ENCODE measurements around the gene GRID1.

GRID1 gene

GRCh38 chr10:86366033-86366901 is at the start of gene GRID1:
Gene GRID1, minus strand, starts transcription at chr10:86366795.
- no peak for DNase-seq

- no peak for DNase-seq
These were observed 49.0 kb upstream of the GRID1 start for GRCh38 chr10:86415583-86415982.

- no peak for DNase-seq
These were observed 48.5 kb upstream of the GRID1 start for GRCh38 chr10:86415116-86415515.

GRCh38 chr10:86413046-86413728 is 46.6 kb upstream of the GRID1 start:
- DNase-seq, result no peak

GRCh38 chr10:86411852-86412560 is 45.4 kb upstream of the GRID1 start:
- DNase-seq, result no peak

- DNase-seq, result peak; percentile 7
These were observed 44.8 kb upstream of the GRID1 start for GRCh38 chr10:86411281-86411841.

- DNase-seq, result no peak
These were observed 44.0 kb upstream of the GRID1 start for GRCh38 chr10:86410542-86411124.

GRCh38 chr10:86409183-86409582 is 42.6 kb upstream of the GRID1 start:
- no peak for DNase-seq

GRCh38 chr10:86403183-86403797 is 36.7 kb upstream of the GRID1 start:
- DNase-seq, result no peak

GRCh38 chr10:86402283-86402941 is 35.8 kb upstream of the GRID1 start:
- DNase-seq, result no peak

GRCh38 chr10:86401588-86402282 is 35.1 kb upstream of the GRID1 start:
- no peak for DNase-seq

GRCh38 chr10:86400705-86401587 is 34.4 kb upstream of the GRID1 start:
- no peak for DNase-seq

- peak; percentile 94 for DNase-seq
These were observed 33.5 kb upstream of the GRID1 start for GRCh38 chr10:86399879-86400704.

- DNase-seq, result no peak
These were observed 32.9 kb upstream of the GRID1 start for GRCh38 chr10:86399514-86399878.

- DNase-seq, result no peak
These were observed 30.5 kb upstream of the GRID1 start for GRCh38 chr10:86397120-86397519.

GRCh38 chr10:86393862-86394455 is 27.4 kb upstream of the GRID1 start:
- DNase-seq, result no peak

- DNase-seq, result no peak
These were observed 26.8 kb upstream of the GRID1 start for GRCh38 chr10:86393362-86393761.

GRCh38 chr10:86392723-86393094 is 26.1 kb upstream of the GRID1 start:
- no peak for DNase-seq

Measured in hematopoietic multipotent progenitor cell treated with erythropoietin and hydrocortisone succinate and interleukin-3 and kit ligand, for 8 days (in vitro differentiated cells).